ENCODE data around the gene EIF2AK2. TPM values are rescaled to one million over a fixed set of nuclear protein-coding genes. Genes with fewer than 3 reads are reported as not detected.

Gene EIF2AK2
- total RNA-seq, 4 donors from 2014 or later = 28.6 to 41.7 (median 31.0) TPM

DNA sequence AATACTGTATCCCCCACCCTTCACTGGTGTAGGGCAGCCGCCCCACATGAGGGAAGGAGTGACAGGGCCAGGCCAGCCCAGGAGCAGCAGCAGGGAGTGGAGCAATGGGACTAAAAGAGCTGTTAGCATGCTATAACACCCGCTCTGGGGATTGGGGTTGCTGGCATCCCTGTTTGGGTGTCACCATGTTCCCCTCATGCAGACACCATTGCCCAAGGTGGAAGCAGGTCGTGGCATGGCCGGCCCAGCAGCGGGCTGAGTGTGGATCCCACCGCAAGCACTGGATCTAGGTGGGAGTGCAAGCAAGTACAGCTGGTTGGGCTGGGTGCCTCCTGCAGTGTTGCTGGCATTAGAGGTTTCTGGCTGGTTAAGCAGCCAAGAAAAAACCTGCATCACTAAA is 35.0 kb upstream of the EIF2AK2 start:
- WGBS, 2 donors = 80 to 86% methylated on average over 6 of the region's 6 CpGs
- Histone ChIP-seq H3K9me3 (no peaks in the 10 kb centered on the region), H3K4me1 (no peaks in the 10 kb centered on the region), H3K27ac (no peak overlapping the region), H3K4me3 (replicated peaks in 1 of 3) (no peak overlapping the region), H3K36me3 (no peaks in the 10 kb centered on the region), H3K27me3 (no peaks in the 10 kb centered on the region)
- TF ChIP-seq, protein P1, sequence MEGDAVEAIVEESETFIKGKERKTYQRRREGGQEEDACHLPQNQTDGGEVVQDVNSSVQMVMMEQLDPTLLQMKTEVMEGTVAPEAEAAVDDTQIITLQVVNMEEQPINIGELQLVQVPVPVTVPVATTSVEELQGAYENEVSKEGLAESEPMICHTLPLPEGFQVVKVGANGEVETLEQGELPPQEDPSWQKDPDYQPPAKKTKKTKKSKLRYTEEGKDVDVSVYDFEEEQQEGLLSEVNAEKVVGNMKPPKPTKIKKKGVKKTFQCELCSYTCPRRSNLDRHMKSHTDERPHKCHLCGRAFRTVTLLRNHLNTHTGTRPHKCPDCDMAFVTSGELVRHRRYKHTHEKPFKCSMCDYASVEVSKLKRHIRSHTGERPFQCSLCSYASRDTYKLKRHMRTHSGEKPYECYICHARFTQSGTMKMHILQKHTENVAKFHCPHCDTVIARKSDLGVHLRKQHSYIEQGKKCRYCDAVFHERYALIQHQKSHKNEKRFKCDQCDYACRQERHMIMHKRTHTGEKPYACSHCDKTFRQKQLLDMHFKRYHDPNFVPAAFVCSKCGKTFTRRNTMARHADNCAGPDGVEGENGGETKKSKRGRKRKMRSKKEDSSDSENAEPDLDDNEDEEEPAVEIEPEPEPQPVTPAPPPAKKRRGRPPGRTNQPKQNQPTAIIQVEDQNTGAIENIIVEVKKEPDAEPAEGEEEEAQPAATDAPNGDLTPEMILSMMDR (IDR thresholded peaks at IDR 0.05) = no peak
- no peak for TF ChIP-seq POLR2A (IDR thresholded peaks at IDR 0.05)
- DNase-seq = no peak
- intact Hi-C loops (cut with DNase I) = no loop called here

DNA sequence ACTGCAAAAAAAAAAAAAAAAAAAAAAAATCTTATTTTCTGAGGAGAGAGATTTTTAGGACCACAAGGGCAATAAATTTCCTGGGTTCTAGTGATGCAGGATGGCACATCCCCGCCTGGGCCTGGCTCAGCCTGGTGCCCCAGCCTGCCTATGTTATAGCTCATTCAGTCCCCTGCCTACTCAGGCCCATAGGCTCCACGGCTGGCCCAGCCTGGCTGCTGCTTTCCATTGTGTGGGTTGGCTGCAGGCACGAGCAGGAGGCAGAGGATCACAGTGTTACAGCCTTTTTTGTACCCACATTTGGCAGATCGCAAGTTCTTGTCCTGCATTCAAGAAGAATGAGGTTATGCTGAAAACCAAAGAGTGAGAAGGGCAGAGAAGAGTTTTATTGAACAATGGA is 34.5 kb upstream of the EIF2AK2 start:
- H3K27ac ChIP-seq = no peak overlapping the region
- H3K4me3 ChIP-seq (replicated peaks in 1 of 3) = no peak overlapping the region
- DNase-seq = no peak
- no peaks in the 10 kb centered on the region for H3K27me3 ChIP-seq
- H3K9me3 ChIP-seq = no peaks in the 10 kb centered on the region
- intact Hi-C loops (cut with DNase I) = no loop called here
- H3K36me3 ChIP-seq = no peaks in the 10 kb centered on the region
- no peaks in the 10 kb centered on the region for H3K4me1 ChIP-seq
- no peak for TF ChIP-seq POLR2A (IDR thresholded peaks at IDR 0.05)
- TF ChIP-seq, protein P1 (IDR thresholded peaks at IDR 0.05) = no peak
- 73 to 75% methylated on average over 4 of the region's 4 CpGs for WGBS, 2 donors

DNA sequence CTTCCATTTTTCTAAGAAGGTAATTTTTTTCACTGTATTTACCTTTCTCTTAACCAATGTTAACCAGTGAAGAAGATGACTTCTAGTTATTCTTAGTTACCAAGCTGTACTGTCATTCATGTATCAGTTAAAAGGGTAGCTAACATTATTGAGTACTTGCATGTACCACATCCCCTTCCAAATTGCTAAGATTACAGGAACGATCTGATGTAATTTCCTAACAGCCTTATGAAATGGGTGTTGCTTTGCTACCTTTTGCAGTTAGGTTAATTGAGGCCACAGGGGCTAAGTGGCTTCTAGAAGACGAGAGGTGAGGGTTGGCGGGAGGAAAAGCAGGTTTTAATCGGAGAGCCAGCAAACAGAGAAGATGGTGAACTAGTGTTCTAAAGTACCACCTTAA is 33.5 kb upstream of the EIF2AK2 start:
- Histone ChIP-seq H3K27ac (no peak overlapping the region), H3K27me3 (no peaks in the 10 kb centered on the region), H3K36me3 (no peaks in the 10 kb centered on the region), H3K4me1 (no peaks in the 10 kb centered on the region), H3K4me3 (replicated peaks in 1 of 3) (no peak overlapping the region), H3K9me3 (no peaks in the 10 kb centered on the region)
- intact Hi-C loops (cut with DNase I) = no loop called here
- WGBS, 2 donors = 75 to 80% methylated on average over 4 of the region's 4 CpGs
- TF ChIP-seq, protein P1 (IDR thresholded peaks at IDR 0.05) = no peak
- no peak for TF ChIP-seq POLR2A (IDR thresholded peaks at IDR 0.05)
- no peak for DNase-seq

DNA sequence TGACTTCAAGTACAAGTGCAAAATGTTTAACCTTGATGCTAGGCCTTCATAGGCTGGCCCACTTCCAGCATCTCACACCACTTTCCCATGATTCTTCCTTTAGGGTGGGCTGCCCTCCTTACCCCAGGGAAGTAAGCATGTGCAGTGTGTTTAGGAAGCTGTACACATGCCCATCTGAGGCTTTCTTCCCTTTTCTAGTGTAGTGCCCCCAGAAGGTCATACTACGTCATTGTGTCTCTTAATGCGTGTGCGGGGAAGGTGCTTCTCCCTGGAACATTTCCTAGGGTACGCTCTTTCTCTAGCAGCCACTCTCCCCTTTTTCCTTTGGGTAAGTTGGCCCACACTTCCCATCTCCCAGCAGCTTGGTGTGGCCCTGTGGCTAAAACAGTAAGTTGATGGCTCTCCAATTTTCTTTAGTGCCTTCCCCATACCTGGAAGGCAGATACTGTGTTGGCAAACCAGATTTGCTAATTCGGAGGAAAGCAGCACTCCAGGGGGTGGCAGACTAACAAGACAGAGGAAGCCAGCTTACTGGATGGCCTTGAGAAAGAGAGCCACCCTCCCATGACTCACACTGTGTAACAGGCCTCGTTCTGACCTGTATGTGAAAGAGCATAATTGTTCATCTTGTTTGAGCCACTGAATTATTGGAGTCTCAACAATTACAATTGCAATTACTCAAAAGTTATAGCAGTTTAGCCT is 32.8 kb upstream of the EIF2AK2 start:
- Histone ChIP-seq H3K27ac (no peak overlapping the region), H3K36me3 (no peaks in the 10 kb centered on the region), H3K27me3 (no peaks in the 10 kb centered on the region), H3K4me1 (no peaks in the 10 kb centered on the region), H3K9me3 (no peaks in the 10 kb centered on the region), H3K4me3 (replicated peaks in 1 of 3) (no peak overlapping the region)
- WGBS, 2 donors = 80 to 81% methylated on average over 6 of the region's 6 CpGs
- TF ChIP-seq, protein P1 (IDR thresholded peaks at IDR 0.05) = no peak
- TF ChIP-seq POLR2A (IDR thresholded peaks at IDR 0.05) = no peak
- DNase-seq = no peak
- intact Hi-C loops (cut with DNase I) = no loop called here

DNA sequence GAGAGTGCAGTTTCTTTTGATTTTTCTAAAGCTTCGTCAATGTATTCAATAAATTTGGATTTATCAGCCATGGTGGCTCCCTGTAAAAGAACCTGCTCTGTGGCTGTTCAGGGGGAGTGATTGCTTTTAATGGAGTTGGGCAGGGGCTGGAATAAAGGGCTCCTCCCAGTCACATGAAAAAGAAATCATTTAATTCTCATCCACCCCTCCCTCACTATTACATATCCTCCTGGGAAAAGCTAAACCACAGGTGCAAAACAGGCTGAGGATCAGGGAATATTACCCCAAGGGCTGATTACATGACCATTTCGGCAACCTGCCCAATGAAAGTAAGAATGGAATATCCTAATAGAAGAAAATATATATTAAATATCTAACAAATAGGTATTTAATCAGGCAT is 31.8 kb upstream of the EIF2AK2 start, which contains the start of gene SULT6B1:
Gene SULT6B1 (minus strand): TSS at position 101 of the 400 bp plus-strand sequence. CDS start 30 bp downstream, at position 71.
- TF ChIP-seq, protein P1 (IDR thresholded peaks at IDR 0.05) = no peak
- no peak for TF ChIP-seq POLR2A (IDR thresholded peaks at IDR 0.05)
- Histone ChIP-seq H3K4me1 (no peaks in the 10 kb centered on the region), H3K27me3 (no peaks in the 10 kb centered on the region), H3K27ac (no peak within 1 kb of the TSS), H3K9me3 (no peaks in the 10 kb centered on the region), H3K4me3 (replicated peaks in 1 of 3) (no peak within 1 kb of the TSS), H3K36me3 (no peaks in the 10 kb centered on the region)
- WGBS, 2 donors = 96 to 98% methylated on average over 2 of the region's 2 CpGs
- DNase-seq = no peak
- intact Hi-C loops (cut with DNase I) = no loop called here
